ENCODE results near the gene GRXCR2. TPM values are rescaled to one million over a fixed set of nuclear protein-coding genes. Genes with fewer than 3 reads are reported as not detected.

The GRXCR2 gene
- total RNA-seq, 1 donor from 2014 or later = not detected

DNA sequence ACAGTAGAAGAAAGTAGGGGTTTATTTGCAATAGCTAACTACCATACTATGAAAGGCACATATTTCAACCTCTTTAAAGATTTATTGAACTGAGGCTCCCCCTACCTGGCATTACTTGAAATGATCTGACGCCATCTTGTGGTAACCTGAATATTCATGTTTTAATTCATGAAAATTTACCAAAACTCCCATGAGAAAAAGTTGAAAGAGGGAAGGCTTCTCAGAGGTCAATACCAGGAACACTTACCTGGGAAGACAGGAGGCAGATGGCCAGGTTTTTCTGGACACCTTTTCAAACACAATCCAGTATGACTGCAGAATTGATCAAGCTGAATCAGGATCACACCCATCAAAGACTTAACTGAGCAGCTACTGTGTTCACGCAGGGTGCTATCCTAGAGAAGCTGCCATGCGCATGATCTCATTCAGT lies 47.0 kb downstream of the GRXCR2 start:
- H3K9me3 Mint-ChIP-seq = no peaks in the 10 kb centered on the region
- H3K36me3 Mint-ChIP-seq (ENCODE audit: low read depth) = no peaks in the 10 kb centered on the region
- DNase-seq (ENCODE audit: low spot score) = no peak
- H3K27ac Mint-ChIP-seq = no peak overlapping the region
- no peak overlapping the region for H3K4me3 Mint-ChIP-seq
- intact Hi-C loops (cut with micrococcal nuclease) = loop anchor here (1.0 to 5.0 kb wide), 5 partner anchors 128 to 1622 kb away; no protein-coding TSS in a partner anchor
- H3K27me3 Mint-ChIP-seq (ENCODE audit: insufficient read depth) = peaks cover 2% of the 10 kb centered on the region
- H3K4me1 Mint-ChIP-seq (ENCODE audit: low read depth) = no peaks in the 10 kb centered on the region

GRCh38 chr5:145824040-145824439 lies 48.8 kb downstream of the GRXCR2 start:
- Mint-ChIP-seq H3K9me3 (no peaks in the 10 kb centered on the region), H3K27me3 (ENCODE audit: insufficient read depth) (peaks cover 2% of the 10 kb centered on the region), H3K4me1 (ENCODE audit: low read depth) (no peaks in the 10 kb centered on the region), H3K36me3 (ENCODE audit: low read depth) (no peaks in the 10 kb centered on the region), H3K4me3 (no peak overlapping the region), H3K27ac (no peak overlapping the region)
- DNase-seq (ENCODE audit: low spot score) = no peak
- intact Hi-C loops (cut with micrococcal nuclease) = no loop called here

DNA sequence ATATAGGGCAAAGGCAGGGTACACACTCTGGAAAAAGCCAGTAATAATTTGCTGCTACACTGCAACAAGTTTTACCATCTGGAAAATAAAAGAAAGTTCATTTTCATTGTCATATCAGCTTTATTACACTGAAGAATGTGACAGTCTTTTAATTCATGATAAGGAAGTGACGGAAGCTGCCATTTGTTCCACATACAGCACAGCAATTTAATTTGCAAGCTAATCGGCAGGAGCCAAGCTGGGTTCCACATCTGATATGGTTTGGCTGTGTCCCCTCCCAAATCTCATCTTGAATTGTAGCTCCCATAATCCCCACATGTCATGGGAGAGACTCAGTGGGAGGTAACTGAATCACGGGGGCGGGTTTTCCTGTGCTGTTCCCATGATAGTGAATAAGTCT lies 54.2 kb downstream of the GRXCR2 start:
- DNase-seq (ENCODE audit: low spot score) = no peak
- intact Hi-C loops (cut with micrococcal nuclease) = no loop called here
- H3K27me3 Mint-ChIP-seq (ENCODE audit: insufficient read depth) = no peaks in the 10 kb centered on the region
- no peaks in the 10 kb centered on the region for H3K36me3 Mint-ChIP-seq (ENCODE audit: low read depth)
- H3K4me1 Mint-ChIP-seq (ENCODE audit: low read depth) = no peaks in the 10 kb centered on the region
- no peaks in the 10 kb centered on the region for H3K9me3 Mint-ChIP-seq
- no peak overlapping the region for H3K4me3 Mint-ChIP-seq
- H3K27ac Mint-ChIP-seq = no peak overlapping the region

GRCh38 chr5:145812877-145813276 lies 59.9 kb downstream of the GRXCR2 start:
- no peak overlapping the region for H3K4me3 Mint-ChIP-seq
- H3K36me3 Mint-ChIP-seq (ENCODE audit: low read depth) = no peaks in the 10 kb centered on the region
- H3K9me3 Mint-ChIP-seq = no peaks in the 10 kb centered on the region
- no peak for DNase-seq (ENCODE audit: low spot score)
- no peak overlapping the region for H3K27ac Mint-ChIP-seq
- H3K27me3 Mint-ChIP-seq (ENCODE audit: insufficient read depth) = no peaks in the 10 kb centered on the region
- intact Hi-C loops (cut with micrococcal nuclease) = no loop called here
- no peaks in the 10 kb centered on the region for H3K4me1 Mint-ChIP-seq (ENCODE audit: low read depth)

DNA sequence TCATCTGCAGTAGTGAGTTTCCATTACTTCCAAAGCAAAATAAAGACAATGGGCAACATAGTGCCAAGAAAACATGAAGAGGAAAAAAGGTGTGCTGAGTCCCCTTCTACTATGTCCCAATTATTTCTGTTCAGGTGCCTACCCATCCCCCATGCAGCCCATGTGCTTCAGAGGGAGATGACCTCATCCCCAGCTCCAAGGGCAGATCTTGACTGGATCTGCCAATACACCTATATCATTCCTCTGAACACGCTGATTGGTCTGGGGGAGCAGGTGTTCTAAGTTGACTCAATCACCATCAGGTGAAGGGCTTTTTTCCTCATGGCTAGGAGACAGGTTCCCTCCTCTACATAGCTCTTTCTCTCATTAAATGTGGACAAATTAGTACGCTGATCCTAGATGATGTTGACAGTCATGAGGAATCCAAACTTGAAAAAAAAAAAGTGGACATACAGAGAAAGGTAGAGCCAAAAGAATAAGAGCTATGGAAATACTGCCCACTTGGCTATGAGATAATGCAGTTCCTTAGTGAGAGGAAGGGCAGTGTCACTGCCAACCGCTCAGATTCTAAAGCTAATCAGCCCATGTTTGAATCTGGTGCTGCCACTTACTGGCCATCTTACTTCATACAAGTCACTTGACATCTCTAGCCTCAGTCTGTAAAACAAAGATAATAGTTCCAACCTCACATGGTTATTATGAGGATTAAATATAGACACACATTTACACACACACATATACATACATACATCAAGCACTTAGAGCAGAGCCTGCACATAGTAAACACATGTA lies 60.8 kb downstream of the GRXCR2 start:
- H3K36me3 Mint-ChIP-seq (ENCODE audit: low read depth) = no peaks in the 10 kb centered on the region
- intact Hi-C loops (cut with micrococcal nuclease) = no loop called here
- no peak overlapping the region for H3K4me3 Mint-ChIP-seq
- no peak overlapping the region for H3K27ac Mint-ChIP-seq
- H3K27me3 Mint-ChIP-seq (ENCODE audit: insufficient read depth) = no peaks in the 10 kb centered on the region
- DNase-seq (ENCODE audit: low spot score) = no peak
- H3K9me3 Mint-ChIP-seq = no peaks in the 10 kb centered on the region
- no peaks in the 10 kb centered on the region for H3K4me1 Mint-ChIP-seq (ENCODE audit: low read depth)

Other genes starting within 250 kb of the GRXCR2 start
- gene PRELID2, start 37.7 kb downstream of the GRXCR2 start, total RNA-seq = 1.5 and 2.1 TPM in 2 replicates
- gene SH3RF2, start 63.6 kb upstream of the GRXCR2 start, total RNA-seq = 0.18 TPM in 1 of 2 replicates, not detected in the other
- 0.37 and 0.99 TPM in 2 replicates for gene PLAC8L1, start 232.6 kb upstream of the GRXCR2 start, total RNA-seq